GM21390 (cell line): ENCODE data around the gene REXO5.
"Not testable (repeated sequence)": the region's sequence is repeated elsewhere in the genome, so short reads cannot be mapped to it uniquely, and the experiment has no call there.

Source experiments
- ATAC-seq: cut with Tn5 transposase; IDR thresholded peaks from one replicate; pipeline ENCODE4 v1.9.1; 2021; ENCODE audit not compliant: unreplicated experiment

REXO5 gene

DNA sequence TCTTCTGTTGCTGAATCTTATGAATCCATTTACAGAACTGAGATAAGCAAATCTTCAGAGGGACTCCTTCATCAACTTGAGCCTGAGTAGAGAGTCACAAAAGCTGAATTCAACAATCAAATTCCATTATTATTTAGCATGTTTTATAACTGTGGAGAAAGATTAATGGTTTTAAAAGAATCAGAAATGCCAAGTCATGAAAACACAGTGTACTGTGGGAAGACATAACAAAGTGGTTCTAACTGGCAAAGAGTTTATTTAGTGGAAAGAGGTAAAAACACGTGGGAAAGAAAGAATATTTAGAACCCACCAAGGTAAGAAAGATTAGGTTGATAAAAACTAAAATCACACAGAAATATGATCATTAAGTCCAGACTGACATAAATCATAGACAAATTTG is 5.0 kb upstream of the REXO5 start:
- ATAC-seq: no peak

DNA sequence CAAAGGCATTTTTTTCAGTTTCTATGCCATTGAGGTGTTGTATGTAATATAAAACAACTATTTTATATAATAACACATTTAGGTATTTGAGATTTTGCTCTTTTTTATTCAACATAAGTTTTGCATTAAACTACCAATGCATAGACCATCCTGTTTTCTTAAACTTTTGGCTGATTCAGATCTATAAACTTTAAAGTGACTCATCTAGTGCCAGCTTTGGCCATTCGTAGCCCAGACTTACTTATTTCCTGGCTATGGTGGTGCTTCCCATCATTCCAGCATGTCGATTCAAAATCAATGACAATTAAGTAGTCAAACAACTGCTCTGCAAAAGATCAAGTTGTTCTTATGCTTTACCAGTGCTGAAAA is 3.2 kb upstream of the REXO5 start:
- ATAC-seq: no peak

DNA sequence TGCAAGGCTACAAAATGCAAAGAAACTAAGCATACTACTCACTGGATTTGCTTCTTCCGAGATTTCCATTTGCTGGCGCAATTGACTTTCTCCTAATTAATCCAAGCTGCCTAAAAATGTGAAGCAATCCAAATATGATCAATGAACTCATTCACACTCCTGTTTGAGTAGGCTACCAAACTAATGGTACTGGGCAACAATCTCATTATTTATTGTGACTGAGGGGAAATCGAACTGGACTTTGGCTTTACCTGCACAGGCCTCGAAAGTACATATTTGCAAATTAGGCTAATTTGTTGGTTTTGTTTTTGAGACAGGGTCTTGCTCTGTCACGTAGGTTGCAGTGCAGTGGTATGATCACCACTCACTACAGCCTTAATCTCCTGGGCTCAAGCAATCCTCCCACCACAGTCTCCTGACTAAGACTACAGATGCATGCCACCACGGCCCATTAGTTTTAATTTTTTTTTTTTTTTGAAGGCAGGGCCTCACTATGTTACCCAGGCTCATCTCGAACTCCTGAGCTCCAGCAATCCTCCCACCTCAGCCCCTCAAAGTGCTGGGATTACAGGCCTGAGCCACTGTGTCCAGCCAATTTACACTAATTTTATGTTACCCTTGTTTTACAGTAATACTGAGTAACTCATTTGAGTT is 2.6 kb upstream of the REXO5 start:
- ATAC-seq: no peak

DNA sequence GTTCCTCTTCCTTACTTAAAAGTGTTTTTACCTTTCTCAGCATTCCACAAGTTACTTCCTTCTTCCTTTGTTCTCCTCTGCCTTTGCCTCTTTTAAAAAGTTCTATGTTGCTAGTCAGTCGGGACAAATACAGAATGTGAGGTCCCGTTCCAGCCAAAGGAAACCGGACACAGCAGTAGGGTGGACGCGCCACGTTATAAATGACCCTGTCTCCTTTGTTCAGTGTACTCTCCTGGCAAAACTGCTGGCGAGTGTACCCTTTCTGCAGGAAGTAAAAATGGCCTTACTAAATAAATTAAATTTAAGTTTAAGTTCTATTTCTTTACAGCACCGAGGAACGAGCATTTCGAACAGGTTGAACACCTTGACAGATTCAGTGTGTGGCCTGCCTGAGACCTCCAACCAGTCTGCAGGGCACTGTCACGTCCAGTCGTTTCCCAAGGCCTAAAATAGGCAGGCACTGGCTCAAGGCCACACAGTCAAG is 601 bp upstream of the REXO5 start:
- not testable (repeated sequence) for ATAC-seq

DNA sequence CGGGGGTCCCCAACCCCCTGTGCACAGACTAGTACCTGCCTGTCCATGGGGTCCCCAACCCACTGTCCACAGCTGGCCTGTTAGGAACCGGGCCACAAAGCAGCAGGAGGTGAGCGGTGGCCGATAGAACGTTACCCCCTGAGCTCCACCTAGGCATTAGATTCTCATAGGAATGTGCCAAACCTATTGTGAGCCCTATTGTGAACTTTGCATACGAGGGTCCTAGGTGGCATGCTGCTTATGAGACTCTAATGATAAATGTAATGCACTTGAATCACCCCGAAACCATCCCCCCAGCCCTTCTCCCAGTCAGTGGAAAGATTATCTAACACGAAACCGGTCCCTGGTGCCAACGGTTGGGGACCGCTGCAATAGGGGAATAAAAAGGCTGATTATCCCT is 1.5 kb downstream of the REXO5 start:
- no peak for ATAC-seq

DNA sequence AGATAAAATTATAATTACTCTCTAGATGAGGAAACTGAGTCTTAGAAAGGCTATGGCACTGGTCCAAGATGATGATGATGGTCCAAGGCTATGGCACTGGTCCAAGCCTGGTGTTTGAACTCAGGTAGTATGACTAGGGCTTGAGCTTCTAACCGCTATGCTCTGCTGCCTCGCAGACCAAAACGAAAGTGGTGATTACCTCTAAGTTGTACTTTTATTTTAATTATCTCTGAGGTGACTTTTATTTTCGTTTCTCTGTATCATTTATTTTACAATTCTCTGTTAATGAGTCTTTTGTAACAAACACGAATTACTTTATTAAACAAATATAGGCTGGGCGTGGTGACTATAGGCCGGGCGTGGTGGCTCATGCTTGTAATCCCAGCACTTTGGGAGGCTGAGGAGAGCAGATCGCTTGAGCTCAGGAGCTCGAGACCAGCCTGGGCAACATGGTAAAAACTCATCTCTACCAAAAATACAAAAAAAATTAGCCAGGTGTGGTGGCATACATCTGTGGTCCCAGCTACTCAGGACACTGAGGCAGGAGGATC is 5.6 kb downstream of the REXO5 start:
- no peak for ATAC-seq

DNA sequence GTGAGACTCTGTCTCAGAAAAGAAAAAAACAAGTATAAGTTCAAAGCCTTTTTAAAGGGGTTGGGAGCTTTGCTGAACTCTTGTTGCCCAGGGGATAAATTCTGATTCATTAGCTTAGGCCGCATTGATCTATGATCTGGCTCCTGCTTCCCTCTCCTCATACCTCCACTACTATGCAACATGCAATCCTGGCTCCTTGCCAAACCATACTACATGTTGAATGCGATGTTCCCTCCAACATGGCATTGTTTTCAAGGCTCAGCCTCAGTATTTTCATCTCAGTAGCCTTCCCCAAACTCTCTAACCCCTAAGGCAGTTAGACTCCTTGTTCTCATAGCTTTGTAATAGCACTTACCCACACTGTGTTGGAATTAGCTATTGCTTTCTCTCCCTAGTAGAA is 6.2 kb downstream of the REXO5 start:
- ATAC-seq: no peak

DNA sequence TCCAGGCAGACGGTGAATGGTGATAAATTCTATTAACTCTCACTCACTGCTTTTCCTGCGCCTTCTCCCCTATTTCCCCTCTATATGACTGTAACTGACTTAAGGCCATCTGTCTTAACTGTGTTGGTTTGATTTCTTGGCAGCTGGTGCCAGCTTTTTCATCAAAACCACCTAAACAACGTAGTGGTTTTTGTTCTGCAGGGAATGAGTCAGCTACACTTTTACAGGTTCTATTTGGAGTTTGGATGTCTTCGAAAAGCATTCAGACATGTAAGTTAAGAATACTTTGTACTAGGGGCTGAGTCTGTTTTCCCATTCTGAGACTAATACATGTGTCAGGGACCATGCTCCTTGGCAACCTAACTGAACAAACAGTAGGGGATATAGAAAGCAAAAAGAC is 8.5 kb downstream of the REXO5 start:
- ATAC-seq: no peak

DNA sequence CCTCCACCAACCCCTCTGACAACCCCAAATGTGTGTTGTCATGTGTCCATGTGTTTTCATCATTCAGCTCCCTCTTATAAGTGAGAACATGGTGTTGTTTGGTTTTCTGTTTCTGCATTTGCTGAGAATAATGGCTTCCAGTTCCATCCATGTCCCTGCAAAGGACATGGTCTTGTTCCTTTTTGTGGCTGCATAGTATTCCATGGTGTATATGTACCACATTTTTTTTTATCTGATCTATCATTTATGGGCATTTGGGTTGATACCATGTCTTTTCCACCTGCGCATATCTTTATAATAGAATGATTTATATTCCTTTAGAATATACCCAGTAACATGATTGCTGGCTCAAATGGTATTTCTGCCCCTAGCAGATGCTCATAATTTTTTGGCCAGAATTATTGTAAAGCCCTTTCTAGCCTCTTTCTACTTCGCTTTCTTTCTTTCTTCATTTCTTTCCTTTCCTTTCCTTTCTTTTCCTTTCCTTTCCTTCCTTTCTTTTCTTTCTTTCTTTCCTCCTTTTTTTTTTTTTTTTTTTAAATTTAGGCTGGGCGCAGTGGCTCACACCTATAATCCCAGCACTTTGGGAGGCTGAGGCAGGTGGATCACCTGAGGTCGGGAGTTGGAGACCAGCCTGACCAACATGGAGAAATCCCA is 12.7 kb downstream of the REXO5 start:
- no peak for ATAC-seq

DNA sequence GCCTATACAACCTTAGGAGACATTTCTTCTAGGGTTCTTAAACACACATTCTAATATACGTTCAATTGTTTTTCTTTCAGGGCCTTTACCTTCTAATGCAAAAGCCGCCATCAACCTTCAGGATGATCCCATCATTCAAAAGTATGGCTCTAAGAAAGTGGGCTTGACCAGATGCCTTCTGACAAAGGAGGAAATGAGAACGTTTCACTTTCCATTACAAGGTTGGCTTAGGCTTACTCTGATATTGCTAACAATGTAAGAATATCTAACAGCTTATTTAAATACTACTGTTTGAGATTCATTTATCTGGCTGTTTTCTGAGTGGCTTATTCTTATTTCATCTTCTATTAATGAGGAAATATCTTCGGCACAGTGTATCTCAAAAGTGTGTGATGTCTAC is 15.4 kb downstream of the REXO5 start:
- no peak for ATAC-seq

DNA sequence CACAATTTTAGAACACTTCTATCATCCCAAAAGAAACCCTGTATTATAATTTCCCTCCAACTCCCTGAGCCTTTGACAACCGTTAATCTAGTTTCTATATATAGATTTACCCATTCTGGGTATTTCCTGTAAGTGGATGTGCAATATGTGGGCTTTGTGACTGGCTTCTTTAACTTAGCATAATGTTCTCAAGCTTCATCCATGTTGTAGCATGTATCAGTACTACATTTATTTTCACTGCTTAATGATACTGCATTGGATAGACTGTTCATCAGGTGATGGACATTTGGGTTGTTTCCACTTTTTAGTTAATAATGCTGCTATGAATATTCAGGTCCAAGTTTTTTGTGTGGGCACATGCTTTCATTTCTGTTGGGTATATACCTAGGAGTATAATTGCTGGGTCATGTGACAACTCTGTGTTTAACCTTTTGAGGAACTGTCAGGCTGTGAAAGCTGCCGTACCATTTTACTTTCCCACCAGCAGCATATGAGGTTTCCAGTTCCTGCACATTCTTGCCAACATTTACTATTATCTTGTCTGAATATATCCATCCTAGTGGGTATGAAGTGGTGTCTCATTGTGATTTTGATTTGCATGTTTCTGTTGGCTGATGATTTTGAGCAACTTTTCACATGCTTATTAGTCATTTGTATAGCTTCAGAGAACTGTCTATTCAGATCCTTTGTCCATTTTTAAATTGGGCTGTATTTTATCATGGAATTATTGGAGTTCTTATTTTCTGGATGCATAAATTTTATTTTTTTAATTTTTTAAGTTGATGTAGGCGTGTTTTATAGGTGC is 16.4 kb downstream of the REXO5 start:
- ATAC-seq: no peak

DNA sequence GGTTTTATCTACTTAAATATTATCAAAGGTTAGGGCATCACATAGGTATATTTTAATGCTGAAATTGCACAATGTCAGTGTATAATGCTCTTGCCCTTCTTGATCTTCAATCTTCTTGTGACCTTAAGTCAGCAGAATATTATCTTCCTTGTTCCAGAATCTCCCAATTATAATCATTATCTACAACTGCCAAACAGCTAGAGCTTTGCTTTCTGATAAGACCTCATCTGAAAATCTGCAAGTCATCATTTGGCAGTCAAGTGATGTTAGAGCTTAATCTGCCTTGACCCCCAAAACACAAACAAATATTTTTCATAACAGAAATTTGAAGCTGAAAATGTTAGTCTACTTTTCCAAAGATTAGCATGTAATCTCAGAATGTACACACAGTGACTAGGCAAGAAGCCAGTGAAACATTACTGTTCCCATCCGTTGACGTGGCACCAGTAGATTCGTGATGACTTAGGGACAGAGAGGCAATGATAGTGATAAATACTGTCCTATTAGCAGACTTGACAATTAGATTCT is 19.8 kb downstream of the REXO5 start:
- ATAC-seq: no peak

DNA sequence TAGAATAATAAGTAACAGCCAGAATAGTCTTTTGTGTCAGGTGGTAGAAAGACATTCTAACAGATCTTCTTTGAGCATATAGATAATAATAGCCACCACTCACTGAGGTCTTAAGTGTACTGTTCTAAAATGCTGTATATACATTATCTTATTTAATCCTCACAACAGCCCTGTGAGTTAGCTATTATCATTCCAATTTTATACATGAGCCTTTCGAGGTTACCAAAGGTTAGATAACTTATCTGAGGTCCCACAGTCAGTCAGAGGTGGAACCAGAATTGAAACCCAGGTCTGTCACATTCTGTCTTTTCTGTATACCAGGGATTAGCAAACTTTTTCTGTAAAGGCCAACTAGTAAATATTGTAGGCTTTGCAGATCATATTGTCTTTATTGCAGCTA is 23.2 kb downstream of the REXO5 start:
- ATAC-seq: no peak

DNA sequence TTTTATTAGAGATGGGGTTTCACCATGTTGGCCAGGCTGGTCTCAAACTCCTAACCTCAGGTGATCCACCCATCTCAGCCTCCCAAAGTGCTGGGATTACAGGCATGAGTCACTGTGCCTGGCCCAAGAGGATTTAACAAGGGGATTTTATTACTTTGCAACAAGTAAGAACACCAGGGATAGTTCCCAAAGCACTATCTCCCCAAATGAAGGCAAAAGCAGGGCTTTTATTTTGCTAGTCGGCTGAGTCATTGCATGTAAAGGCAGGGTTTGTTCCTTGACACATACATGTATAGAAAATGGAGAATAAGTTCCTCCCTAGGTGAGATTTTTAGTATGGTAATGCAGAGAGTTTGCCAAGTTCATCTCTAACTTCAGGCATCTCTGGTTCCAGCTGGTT is 24.0 kb downstream of the REXO5 start:
- ATAC-seq: no peak

DNA sequence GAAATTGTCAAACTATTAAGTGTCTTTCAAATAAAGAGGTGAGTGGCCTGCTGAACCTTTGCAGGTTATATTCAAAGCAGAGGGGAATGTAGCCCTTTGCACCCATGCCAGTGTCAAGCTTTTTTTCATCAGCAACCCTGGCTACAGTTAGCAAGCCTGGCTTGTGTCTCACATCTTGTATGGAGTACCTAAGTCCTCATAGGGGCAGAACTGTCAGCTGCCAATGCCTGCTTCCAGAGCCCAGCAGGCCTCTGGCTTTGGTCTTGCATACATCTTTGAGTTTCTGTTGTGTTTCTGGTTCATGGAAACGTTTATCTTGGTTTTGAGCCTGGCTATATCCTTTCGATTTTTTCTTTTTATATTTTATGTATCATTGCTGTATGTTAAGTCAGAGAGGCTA is 26.8 kb downstream of the REXO5 start:
- ATAC-seq: no peak

DNA sequence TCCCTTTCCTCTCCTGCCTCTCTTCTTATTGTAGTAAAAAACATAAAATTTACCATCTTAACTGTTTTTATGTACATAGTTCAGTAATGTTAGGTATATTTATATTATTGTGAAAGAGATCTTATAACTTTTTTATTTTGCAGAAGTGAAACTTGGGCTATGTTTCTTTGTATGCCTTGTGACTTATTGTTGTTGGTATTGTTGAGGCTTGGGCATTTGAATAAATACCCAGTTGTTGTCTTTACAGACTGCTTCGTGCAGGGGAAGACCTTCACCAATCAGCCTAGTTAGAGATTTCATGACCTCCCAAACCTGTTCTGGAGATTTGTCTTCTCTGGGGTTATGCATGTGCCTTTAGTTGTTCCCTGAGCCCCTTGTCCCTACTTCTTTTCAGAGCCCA is 31.9 kb downstream of the REXO5 start:
- no peak for ATAC-seq

DNA sequence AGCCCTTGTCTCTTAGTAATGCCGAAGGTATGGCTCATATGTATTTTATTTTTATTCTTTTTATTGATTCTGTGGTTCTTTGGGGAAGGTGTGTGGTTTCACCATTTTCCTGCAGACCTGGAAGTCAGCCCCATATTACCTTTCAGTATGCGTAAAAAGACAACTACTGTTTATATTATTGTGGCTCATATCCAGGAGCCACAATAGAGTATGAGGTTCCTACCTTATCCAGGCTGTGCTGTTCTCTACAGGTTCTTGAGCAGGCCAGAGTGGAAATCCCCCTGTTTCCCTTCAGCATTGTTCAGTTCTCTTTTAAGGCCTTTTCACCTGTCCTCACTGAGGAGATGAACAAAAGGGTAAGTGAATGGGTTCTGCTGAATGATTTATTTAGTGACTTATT is 33.2 kb downstream of the REXO5 start:
- no peak for ATAC-seq

DNA sequence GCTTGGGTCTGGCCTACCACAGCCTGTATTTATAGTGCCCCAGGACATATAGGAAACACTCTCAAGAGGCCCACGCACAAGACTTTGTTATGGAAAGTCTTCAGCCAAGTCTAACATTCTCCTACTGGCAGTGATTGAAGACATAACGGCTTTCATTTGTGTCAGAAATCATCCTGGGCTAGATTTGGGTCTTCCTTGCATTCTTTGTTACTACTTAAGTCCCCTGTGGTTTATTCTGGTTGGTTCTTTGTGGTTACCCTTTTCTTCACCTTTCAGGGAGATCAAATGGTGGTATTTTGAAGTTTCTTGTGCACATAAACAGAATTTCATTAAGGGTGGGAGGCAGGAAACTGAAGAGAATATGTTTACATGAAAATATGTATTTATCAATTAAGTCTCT is 37.7 kb downstream of the REXO5 start:
- no peak for ATAC-seq

DNA sequence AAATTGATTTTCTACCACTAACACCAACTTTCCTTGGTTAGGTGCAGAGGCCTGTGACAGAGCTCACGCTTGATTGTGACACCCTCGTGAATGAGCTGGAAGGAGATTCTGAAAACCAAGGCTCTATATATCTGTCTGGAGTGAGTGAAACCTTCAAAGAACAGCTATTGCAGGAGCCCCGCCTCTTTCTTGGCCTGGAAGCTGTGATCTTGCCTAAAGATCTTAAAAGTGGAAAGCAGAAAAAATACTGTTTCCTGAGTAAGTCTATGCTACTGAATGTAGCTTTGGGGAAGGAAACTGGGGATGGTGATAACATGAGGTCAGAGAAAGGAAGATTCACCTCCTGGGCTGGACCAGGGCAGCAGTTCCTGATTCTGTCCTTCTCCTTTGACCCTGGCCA is 38.3 kb downstream of the REXO5 start:
- ATAC-seq: no peak

DNA sequence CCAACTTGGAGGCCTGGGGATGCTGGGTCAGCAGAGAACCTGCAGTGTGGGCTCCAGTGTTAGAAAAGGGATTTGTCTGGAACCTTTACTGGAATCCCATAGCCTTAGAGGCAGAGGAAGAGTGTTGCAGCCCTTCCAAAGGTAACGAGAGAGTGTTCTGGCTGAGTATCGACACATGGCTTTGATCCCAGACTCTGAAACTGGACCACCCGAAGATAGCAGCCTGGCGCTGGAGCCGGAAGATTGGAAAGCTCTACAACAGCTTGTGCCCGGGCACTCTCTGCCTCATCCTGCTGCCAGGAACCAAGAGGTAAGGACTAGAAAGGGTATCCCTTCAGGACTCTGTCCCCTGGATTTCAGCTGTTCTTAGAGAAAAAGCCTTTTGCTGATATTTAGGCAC is 39.7 kb downstream of the REXO5 start:
- ATAC-seq: no peak

DNA sequence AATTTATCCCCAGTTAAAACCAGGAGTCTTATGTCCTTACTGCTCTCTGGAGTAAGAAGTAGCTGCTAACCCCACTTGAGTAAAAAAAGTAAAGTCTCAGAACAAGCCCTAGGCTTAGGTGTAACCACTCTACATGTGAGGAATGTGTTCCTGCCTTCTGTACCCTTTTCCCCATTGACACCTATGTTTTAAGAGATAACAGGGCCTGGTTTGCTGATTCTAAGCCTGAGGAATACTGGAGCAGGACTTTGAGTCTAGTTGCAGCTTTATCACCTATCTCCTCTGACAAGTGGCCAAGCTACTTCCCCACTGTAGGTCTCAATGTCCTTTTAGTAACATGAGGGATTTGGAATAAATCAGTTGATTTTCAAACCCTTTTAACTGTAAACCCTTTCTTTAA is 40.2 kb downstream of the REXO5 start:
- ATAC-seq: no peak

DNA sequence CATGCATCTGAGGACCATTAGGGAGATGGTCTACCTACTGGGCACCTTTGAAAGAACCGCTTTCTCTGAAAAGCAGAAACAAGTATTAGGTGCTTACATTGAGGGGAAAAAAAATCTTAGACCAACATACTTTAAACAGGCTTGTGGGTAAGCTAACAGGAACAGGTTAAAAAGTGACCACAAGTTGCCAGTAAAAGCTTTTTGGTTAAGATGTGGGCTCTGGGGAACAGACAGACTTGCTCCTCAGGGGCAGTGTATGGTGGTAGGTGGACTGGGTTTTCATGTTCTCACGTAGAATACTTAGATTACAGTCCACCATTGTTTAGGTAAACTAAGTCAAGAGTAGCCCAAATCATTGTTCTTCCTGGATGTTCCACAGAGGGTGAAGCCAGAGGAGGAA is 41.2 kb downstream of the REXO5 start:
- no peak for ATAC-seq
